ENCODE measurements around the gene AHCTF1.

Gene AHCTF1

DNA sequence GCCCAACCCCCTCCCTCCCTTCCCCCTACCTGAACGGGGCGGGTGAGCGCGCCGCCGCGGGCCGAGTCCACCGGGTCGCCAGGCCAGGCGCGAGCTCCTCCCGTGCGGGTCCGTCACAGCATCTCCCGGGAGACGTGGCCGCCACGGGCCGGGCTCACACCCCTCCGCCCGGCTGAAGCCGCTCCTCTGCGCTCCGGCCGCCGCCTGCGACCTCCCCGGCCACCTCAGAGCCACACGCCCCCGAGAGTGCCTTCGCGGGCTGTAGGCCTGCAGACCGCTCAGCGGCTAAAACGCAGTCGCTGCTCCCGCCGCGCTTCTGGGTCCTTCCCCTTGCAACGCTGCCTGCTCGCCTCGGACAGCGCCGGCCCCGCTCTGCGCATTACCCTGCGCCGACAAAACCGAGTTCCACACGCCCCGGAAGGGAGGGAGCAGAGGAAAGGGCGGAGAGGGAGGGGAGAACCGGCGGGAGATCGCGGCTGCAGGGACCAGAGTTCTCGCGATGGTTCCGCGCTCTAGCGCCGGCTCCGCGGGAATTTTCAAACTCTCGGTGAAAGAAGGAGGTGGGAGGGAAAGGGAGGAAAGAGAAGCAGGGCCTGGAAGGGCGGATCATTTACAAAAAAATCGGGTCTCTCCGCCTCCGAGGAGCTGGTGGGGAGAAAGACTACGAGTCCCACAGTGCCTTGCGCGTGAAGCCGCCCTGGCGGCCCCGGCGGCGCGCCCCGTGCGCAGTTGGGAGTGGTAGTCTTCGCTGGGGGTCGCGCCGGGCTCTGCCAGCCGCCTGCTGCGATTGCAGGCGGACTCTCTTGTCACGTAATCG, at the start of gene AHCTF1:
TSS of gene AHCTF1 (minus strand) at position 400 of the 817 bp plus-strand sequence. CDS start 13,578 bp downstream, outside the sequence.
- peak; percentile 89 to 90 for DNase-seq

- no peak for DNase-seq
These were observed 47.0 kb upstream of the AHCTF1 start for GRCh38 chr1:246978785-246979184.

- no peak for DNase-seq
These were observed 46.5 kb upstream of the AHCTF1 start for GRCh38 chr1:246978281-246978680.

DNA sequence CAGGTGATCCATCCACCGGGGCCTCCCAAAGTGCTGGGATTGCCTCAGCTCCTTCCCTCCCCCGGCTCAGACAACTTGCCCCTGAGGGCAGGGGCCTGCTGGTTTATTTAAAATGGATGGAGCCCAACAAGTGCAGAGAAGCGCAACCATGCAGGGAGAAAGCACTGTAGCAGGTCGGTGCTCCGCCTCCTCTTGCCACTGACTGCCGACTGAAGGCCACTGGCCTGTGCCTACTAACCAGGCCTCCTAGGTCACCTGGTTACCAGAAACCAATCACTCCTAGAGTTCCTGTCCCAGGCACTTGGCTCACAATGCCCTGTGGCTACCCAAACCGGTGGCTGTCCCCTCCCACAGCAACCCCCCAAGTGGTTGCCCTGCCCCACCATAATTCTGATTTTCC, 40.2 kb upstream of the AHCTF1 start:
- no peak for DNase-seq

DNA sequence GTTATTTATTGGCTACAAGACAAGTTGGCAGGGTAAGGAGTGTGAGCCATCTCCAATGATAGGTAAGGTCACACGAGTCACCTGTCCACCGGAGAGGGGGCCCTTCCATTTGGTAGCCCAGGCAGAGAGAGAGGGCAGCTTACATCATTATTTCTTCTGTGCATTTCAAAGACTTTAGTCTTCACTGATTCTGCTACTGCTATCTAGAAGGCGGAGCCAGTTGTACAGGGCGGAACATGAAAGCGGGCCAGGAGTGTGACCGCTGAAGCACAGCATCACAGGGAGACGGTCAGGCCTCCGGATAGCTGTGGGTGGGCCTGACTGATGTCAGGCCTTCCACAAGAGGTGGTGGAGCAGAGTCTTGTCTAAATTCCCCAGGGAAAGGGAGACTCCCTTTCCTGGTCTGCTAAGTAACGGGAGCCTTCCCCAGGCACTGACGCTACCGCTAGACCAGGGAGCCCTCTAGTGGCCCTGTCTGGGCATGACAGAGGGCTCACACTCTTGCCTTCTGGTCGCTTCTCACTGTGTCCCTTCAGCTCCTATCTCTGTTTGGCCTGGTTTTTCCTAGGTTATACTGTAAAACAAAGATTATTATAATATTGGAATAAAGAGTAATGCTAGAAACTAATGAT, 39.5 kb upstream of the AHCTF1 start:
- no peak for DNase-seq

- DNase-seq: no peak
These were observed 37.9 kb upstream of the AHCTF1 start for GRCh38 chr1:246969621-246970020.

DNA sequence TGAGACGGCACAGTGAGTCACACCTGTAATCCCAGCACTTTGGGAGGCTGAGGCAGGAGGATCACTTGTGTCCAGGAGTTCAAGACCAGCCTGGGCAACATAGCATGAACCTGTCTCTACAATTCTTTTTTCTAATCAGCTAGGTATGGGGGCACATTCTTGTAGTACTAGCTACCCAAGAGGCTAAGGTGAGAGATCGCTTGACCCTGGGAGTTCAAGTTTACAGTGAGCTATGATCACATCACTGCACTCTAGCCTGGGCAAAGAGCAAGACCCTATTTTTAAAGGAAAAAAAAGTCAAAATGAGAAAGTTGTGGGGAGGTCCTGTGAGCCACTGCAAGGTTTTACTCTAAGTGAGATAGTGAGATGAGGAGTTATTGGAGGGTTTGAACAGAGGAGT, 34.8 kb upstream of the AHCTF1 start:
- DNase-seq: no peak

- no peak for DNase-seq
These were observed 28.4 kb upstream of the AHCTF1 start for GRCh38 chr1:246959944-246960693.

DNA sequence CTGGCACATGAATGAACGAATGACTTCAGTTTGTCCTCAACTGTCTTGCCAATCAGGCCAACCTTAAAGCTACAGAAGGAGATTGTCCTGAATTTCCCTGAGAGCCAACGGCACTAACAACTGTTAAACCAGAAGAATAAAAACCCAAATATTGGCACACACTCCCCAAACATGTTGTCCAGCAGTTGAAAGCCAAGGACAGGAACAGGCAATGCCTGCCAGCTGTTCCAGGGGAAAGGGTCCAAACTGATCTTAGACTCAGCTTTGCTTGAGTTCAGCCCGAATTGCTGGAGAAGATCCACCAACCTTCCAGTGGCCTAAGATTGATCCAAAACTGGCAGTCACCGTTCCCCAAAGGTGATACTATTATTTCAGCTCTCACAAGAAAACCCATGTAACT, 22.4 kb upstream of the AHCTF1 start:
- no peak for DNase-seq

DNA sequence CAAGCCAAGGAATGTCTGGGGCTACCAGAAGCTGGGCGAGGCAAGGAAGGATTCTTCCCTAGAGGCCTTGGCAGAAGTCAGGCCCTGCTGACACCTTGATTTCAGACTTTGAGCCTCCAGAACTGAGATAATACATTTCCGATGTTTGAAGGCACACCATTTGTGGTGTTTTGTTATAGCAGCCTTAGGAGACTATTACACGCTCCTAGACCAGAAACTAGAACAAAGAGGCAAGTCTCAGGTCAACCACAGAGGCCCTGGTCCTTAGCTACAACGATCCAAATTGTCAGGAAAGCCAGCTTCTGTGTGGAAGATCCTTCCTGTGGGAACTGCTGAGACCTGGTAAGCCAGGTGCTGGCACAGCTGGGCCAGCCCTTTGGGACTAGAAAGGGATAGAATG, 19.7 kb upstream of the AHCTF1 start:
- DNase-seq: no peak

- no peak for DNase-seq
These were observed 18.2 kb upstream of the AHCTF1 start for GRCh38 chr1:246949956-246950355.

DNA sequence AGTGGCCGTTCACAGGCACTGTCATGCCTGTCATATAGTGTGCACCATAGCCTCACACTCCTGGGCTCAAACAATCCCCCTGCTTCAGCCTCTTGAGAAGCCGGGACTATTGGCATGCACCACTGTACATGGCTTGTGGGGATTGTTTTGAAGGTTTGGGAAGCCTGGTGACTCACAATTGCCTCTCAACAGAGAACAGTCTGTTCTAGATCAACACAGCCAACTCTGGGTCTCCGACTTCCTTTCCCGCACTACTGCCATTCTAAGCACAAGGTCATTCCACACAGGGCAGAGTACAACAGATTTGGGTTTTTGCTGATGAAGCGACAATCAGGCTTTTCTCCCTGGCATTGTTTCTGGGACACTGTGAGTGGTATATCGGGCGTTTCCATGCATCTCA, 15.5 kb upstream of the AHCTF1 start:
- DNase-seq: no peak

- no peak for DNase-seq
These were observed 14.6 kb upstream of the AHCTF1 start for GRCh38 chr1:246946366-246946765.

DNA sequence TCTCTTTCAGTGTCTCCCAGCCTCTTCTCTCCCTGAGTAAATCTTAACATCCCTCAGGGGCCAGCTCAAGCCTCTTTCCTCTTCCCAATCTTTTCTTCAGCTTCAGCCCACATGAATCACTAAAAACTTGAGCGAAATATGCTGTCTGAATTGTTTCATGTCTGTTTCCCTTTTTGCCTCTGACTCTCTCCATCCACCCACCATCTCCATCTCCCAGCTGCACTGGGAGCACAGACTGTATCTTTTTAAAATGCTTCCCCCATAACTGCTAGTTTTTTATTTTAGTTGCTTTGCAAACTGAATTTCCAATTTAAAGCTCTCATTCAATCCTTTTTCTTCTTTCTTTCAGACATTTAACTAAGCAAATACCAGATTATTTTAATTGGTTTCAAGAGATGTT, 3.0 kb upstream of the AHCTF1 start:
- no peak for DNase-seq

DNA sequence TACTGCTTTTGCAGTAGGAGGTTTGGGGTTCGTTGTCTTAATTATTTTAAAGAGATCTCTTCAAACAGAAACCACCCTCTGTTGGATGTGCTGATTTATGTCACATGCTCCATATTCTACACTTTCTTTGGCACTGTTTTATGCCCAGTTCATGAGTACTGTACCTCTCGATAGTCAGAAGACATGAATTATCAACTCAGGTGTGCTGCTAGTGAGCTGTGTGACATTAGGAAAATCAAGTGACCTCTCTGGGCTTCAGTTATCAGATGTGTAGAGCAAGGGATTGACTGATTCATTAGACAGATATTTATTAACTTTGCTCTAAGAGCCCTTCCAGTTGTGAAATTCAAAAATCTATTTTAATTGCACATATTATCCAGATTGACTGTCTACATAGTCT, 2.1 kb upstream of the AHCTF1 start:
- no peak for DNase-seq

DNA sequence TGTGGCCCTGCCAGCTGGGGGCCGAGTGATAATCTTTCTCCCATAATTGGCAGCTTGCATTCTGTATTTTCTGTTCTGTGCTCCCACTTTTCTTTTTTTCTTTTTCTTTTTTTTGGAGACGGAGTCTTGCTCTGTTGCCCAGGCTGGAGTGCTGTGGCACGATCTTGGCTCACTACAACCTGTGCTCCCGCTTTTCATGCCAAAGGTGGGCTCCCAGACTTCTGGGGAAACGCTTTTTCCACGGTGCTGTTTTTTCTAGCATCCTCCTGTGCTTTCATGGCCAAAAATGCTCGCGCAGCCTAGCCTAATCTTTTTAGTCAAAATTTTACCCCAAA, 585 bp upstream of the AHCTF1 start:
- DNase-seq: no peak

GRCh38 chr1:246930830-246931548, 759 bp downstream of the AHCTF1 start:
- no peak for DNase-seq

DNA sequence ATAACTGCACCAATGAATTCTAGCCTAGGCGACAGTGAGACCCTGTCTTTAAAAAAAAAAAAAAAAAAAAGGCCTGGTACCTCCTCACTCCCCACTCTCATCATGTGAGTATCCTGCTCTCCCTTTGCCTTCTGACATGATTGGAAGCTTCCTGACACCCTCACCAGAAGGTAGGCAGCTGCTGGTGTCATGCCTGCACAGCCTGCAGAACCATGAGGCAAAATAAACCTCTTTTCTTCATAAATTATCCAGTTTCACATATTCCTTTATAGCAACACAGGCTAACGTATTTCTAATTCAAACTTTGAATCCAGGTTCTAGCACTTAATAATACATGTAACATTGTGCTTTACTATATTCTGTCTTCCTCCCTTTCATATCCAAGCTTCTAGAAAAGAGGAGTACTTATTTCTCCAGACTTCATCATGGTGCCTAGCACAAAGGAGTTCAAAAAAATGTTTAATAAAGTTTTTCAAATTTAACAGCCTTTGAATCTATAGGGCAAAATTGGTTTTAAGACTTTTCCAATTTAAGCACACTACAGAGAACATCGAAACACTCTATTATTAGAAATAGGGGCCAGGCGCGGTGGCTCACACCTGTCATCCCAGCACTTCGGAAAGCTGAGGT, 5.6 kb downstream of the AHCTF1 start:
- no peak for DNase-seq

- DNase-seq: no peak
These were observed 7.8 kb downstream of the AHCTF1 start for GRCh38 chr1:246923900-246924299.

DNA sequence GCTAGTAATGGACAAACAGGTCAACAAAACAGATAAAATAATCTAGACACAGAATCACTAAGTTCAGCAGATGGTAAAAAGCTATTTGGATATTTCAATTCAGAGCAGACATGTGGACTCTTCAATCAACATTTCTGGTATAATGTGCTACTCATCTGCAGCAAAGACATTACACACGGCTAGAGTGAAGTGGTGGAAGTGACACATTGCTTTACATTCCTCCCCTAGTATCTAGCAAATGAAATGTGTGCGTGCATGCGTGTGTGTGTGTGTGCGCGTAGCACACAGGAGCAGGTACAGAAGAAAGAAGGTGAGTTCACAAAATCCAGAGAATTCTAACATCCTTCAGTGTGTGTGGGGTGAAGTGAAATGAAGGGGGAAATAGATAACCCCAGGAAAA, 8.3 kb downstream of the AHCTF1 start:
- DNase-seq: no peak

- no peak for DNase-seq
These were observed 10.3 kb downstream of the AHCTF1 start for GRCh38 chr1:246921481-246921880.

DNA sequence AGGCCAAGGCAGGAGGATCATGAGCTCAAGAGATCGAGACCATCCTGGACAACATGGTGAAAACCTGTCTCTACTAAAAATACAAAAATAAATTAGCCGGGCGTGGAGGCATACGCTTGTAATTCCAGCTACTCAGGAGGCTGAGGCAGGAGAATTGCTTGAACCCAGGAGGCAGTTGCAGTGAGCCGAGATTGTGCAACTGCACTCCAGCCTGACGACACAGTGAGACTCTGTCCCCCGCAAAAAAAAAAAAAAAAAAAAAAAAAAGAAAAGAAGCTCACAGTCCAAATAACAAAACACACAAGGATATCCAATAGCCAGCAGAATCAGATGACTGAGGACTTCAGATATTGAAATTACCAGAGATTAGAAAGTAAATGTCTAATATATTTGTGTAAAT, 11.8 kb downstream of the AHCTF1 start:
- DNase-seq: no peak

Measured in cerebellar nuclear complex (tissue), 1 donor.